ENCODE results near the gene MCTS1. TPM values are rescaled to one million over a fixed set of nuclear protein-coding genes. Genes with fewer than 3 reads are reported as not detected.

Gene MCTS1
- total RNA-seq, 4 donors from 2014 or later, result 0.80 to 21.8 (median 10.4) TPM

DNA sequence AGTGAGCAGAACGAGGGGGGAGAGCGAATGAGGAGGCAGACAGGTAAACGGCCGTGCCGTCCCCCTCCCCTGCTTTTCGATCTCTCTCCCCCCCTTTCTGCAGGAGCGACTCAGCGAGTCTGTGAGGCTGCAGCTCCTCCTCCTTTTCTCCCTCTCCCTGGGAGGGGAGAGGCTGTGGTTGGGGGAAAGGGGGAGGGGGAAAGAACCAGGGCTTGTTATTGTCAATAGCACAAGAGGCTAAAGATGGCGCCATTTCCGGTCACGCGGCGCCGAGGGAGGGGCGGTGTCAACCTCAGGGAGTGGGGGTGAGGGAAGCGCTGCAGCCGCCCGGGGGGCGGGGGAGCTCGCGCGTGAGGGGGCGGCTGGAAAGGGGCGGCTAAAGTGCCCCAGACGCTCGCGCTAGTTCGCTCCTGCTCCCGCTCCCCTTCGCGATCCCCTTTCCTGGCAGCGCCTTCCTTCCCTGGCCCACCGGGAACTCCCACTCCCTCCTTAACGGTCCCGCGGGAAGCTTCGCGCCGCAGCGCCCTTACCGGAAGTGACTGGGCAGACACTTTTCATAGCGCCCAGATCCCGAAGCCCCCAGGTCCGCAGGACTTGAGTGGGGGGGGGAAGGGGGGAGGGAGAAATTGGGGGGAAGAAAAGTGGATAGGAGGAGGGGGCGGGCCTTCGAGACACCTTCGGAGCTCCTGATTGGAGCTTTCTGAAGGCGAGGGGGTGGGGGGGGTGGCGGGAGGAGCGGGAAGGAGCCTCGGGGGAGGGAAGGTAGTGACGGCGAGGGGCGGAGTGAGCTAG lies 42.9 kb upstream of the MCTS1 start, which contains the start of gene CUL4B:
Gene CUL4B, minus strand, starts transcription at position 121 of the 792 bp plus-strand sequence. CDS start 324 bp downstream, outside the sequence.
- H3K27ac ChIP-seq, result peak within 1 kb of the TSS; percentile 93 to 99 (median 98)
- 44% methylated on average over 54 of the region's 54 CpGs; no CpG with 5 or more reads in 1 of the 2 donors for WGBS, 2 donors (ENCODE audit: low coverage in 1 of 2)
- H3K4me1 ChIP-seq, result peaks cover 0 to 26% (median 0%) of the 10 kb centered on the region in 4 donors
- no peaks in the 10 kb centered on the region for H3K36me3 ChIP-seq
- intact Hi-C loops (cut with DNase I; ENCODE audit: low total_unique reads), result no loop called here
- in situ Hi-C loops (cut with MboI; ENCODE audit: low pct_ligation_motif_present in 1 of 4, low pct_unique_long_range_greater_than_20kb in 1 of 4, low sequenced_read_pairs in 3 of 4), result no loop called here
- peak within 1 kb of the TSS; percentile 49 to 74 (median 60) for H3K4me3 ChIP-seq
- no peaks in the 10 kb centered on the region for H3K9me3 ChIP-seq
- DNase-seq, result peak; percentile 93
- H3K27me3 ChIP-seq, result no peaks in the 10 kb centered on the region
- TF ChIP-seq EP300 (IDR thresholded peaks at IDR 0.05; ENCODE audit: low read depth) (peak; percentile 5), POLR2AphosphoS5 (IDR thresholded peaks at IDR 0.05) (peak; percentile 75 to 81 (median 77)), POLR2A (IDR thresholded peaks at IDR 0.05) (peak; percentile 80)
- TF ChIP-seq, protein P1, sequence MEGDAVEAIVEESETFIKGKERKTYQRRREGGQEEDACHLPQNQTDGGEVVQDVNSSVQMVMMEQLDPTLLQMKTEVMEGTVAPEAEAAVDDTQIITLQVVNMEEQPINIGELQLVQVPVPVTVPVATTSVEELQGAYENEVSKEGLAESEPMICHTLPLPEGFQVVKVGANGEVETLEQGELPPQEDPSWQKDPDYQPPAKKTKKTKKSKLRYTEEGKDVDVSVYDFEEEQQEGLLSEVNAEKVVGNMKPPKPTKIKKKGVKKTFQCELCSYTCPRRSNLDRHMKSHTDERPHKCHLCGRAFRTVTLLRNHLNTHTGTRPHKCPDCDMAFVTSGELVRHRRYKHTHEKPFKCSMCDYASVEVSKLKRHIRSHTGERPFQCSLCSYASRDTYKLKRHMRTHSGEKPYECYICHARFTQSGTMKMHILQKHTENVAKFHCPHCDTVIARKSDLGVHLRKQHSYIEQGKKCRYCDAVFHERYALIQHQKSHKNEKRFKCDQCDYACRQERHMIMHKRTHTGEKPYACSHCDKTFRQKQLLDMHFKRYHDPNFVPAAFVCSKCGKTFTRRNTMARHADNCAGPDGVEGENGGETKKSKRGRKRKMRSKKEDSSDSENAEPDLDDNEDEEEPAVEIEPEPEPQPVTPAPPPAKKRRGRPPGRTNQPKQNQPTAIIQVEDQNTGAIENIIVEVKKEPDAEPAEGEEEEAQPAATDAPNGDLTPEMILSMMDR (IDR thresholded peaks at IDR 0.05), result no peak

DNA sequence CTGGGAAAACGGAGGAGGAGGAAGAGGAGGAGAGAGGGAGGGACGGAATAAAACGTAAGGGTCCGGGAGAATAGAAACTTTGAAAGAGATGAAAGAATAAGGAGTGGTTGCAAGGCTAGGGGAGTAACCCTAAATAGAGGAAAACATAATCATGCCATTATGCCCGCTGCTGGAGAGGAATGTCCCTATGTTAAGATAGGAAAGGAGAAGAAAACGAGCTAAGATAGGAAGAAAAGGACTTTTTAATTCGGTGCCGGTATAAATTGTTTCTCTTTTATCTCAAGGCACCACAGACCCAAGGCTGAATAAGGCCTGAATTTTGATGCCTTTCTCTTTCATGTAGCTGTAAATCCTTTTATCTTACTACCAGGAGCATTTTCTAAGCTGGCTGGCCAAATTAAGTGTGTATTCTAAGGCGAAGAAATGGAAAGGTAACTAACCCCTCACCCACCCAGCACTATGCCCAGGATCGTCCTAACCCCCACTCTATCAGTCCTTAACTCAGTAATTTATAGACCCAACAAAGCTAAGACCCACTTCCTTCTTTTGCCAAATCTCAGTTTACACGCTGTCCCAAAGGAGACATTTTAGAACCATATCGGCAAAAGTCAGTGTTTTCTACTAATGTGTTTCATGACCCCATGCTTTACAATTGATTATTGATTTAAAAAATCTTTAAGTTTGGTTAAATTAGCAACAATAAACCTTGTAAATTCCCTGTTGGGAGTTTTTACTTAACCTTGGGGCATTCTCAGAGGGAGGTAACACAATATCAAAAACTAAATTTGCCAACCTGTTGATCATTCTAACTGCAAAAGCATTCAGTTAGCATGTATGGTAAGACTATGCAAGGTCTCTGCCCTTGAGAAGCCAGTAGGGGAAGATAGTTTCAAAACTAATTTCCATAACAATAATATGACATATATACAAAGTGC lies 42.0 kb upstream of the MCTS1 start:
- Histone ChIP-seq H3K9me3 (no peaks in the 10 kb centered on the region), H3K4me1 (peaks cover 0 to 26% (median 0%) of the 10 kb centered on the region in 4 donors), H3K27me3 (no peaks in the 10 kb centered on the region), H3K4me3 (peak overlapping the region; percentile 24 to 74 (median 56)), H3K27ac (peak overlapping the region; percentile 93 to 99 (median 98)), H3K36me3 (no peaks in the 10 kb centered on the region)
- TF ChIP-seq, protein P1 (IDR thresholded peaks at IDR 0.05), result no peak
- TF ChIP-seq POLR2A (IDR thresholded peaks at IDR 0.05) (no peak), POLR2AphosphoS5 (IDR thresholded peaks at IDR 0.05) (peak in 2 of 3 donors; percentile 11 to 65), EP300 (IDR thresholded peaks at IDR 0.05; ENCODE audit: low read depth) (no peak)
- in situ Hi-C loops (cut with MboI; ENCODE audit: low pct_ligation_motif_present in 1 of 4, low pct_unique_long_range_greater_than_20kb in 1 of 4, low sequenced_read_pairs in 3 of 4) (no loop called here), intact Hi-C loops (cut with DNase I; ENCODE audit: low total_unique reads) (no loop called here)
- no peak for DNase-seq
- 0 to 37% methylated on average over 4 to 12 of the region's 12 CpGs for WGBS, 2 donors (ENCODE audit: low coverage in 1 of 2)

DNA sequence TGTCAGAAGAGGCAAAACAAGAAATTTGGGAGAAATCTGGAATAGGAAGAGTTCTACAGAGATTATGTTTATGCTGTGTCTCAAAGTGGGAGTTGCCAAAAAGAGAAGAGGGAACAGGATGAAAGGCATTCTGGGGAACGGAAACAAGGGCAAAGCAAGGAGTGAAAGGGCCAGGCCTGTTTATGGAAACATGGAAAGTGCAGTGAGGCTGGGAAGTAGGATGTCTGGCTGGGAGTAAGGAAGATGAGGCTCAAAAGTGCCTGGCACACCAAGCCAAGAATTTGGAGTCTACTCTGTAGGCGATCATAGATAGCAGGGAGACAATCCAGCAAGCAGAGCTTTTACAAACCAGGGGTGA lies 41.4 kb upstream of the MCTS1 start:
- H3K4me3 ChIP-seq, result no peak overlapping the region
- intact Hi-C loops (cut with DNase I; ENCODE audit: low total_unique reads), result no loop called here
- 62 to 65% methylated on average over 2 of the region's 2 CpGs for WGBS, 2 donors (ENCODE audit: low coverage in 1 of 2)

More for the DNA sequence above, 41.4 kb upstream of the MCTS1 start:
- in situ Hi-C loops (cut with MboI; ENCODE audit: low pct_ligation_motif_present in 1 of 4, low pct_unique_long_range_greater_than_20kb in 1 of 4, low sequenced_read_pairs in 3 of 4), result no loop called here
- Histone ChIP-seq H3K4me1 (peaks cover 0 to 26% (median 0%) of the 10 kb centered on the region in 4 donors), H3K27me3 (no peaks in the 10 kb centered on the region), H3K27ac (peak overlapping the region; percentile 93 to 99 (median 98)), H3K36me3 (no peaks in the 10 kb centered on the region), H3K9me3 (no peaks in the 10 kb centered on the region)
- DNase-seq, result no peak
- TF ChIP-seq EP300 (IDR thresholded peaks at IDR 0.05; ENCODE audit: low read depth) (no peak), POLR2AphosphoS5 (IDR thresholded peaks at IDR 0.05) (no peak), POLR2A (IDR thresholded peaks at IDR 0.05) (no peak)
- TF ChIP-seq, protein P1 (IDR thresholded peaks at IDR 0.05), result no peak
